SK-N-SH treated with all-trans-retinoic acid at 6 μM for 48 hours (cell line): Measurements from ENCODE around the gene SPACA9.

ENCODE experiments used
- ATAC-seq: fragments of 200-7000 bp; cut with Tn5 transposase; 3 replicates; pipeline ENCODE4 v1.9.1; 2020; ENCODE audit warnings: mild to moderate bottlenecking, moderate library complexity
- BACH2 ChIP-seq: fragments of 250-450 bp; sonication (Bioruptor Pico); IDR thresholded peaks from 2 replicates; pipeline ENCODE4 v1.9.0; 2021; ENCODE audit warnings: mild to moderate bottlenecking, borderline replicate concordance
- CREB5 ChIP-seq: fragments of 250-450 bp; sonication (Bioruptor Pico); IDR thresholded peaks from 2 replicates; pipeline ENCODE4 v1.5.1; 2020; ENCODE audit warnings: low read depth, mild to moderate bottlenecking, moderate library complexity
- CSDC2 ChIP-seq: fragments of 250-450 bp; sonication (Bioruptor Pico); IDR thresholded peaks from 2 replicates; pipeline ENCODE4 v1.5.0; 2020; ENCODE audit warnings: mild to moderate bottlenecking, moderate library complexity
- ESRRG ChIP-seq: fragments of 250-450 bp; sonication (Bioruptor Pico); IDR thresholded peaks from 2 replicates; pipeline ENCODE4 v1.6.1; 2021; ENCODE audit warnings: mild to moderate bottlenecking
- GLIS3 ChIP-seq: fragments of 250-450 bp; sonication (Bioruptor Pico); IDR thresholded peaks from 2 replicates; pipeline ENCODE4 v1.5.0; 2020; ENCODE audit warnings: mild to moderate bottlenecking, moderate library complexity
- ISL1 ChIP-seq: fragments of 250-450 bp; sonication (Bioruptor Pico); IDR thresholded peaks from 2 replicates; pipeline ENCODE4 v2.1.2; 2022; ENCODE audit warnings: mild to moderate bottlenecking, moderate library complexity
- OSR1 ChIP-seq: fragments of 250-450 bp; sonication (Bioruptor Pico); IDR thresholded peaks from 2 replicates; pipeline ENCODE4 v1.8.0; 2022; ENCODE audit warnings: moderate library complexity, mild to moderate bottlenecking, inconsistent platforms
- PATZ1 ChIP-seq: fragments of 250-450 bp; sonication (Bioruptor Pico); IDR thresholded peaks from 2 replicates; pipeline ENCODE4 v1.8.0; 2020; ENCODE audit warnings: mild to moderate bottlenecking, moderate library complexity, borderline replicate concordance
- POU6F1 ChIP-seq: fragments of 250-450 bp; sonication (Bioruptor Pico); IDR thresholded peaks from 2 replicates; pipeline ENCODE4 v1.8.0; 2021; ENCODE audit warnings: low read depth, mild to moderate bottlenecking, moderate library complexity, borderline replicate concordance
- PPARA ChIP-seq: fragments of 250-450 bp; sonication (Bioruptor Pico); IDR thresholded peaks from 2 replicates; pipeline ENCODE4 v1.5.0; 2020; ENCODE audit warnings: mild to moderate bottlenecking, borderline replicate concordance
- RARB ChIP-seq: fragments of 250-450 bp; sonication (Bioruptor Pico); IDR thresholded peaks from 2 replicates; pipeline ENCODE4 v1.8.0; 2021; ENCODE audit warnings: mild to moderate bottlenecking, moderate library complexity
- SNAI2 ChIP-seq: fragments of 250-450 bp; sonication (Bioruptor Pico); IDR thresholded peaks from 2 replicates; pipeline ENCODE4 v1.5.0; 2020; ENCODE audit warnings: mild to moderate bottlenecking, moderate library complexity
- TOX ChIP-seq: fragments of 250-450 bp; sonication (Bioruptor Pico); IDR thresholded peaks from 2 replicates; pipeline ENCODE4 v1.8.0; 2021; ENCODE audit warnings: mild to moderate bottlenecking, moderate library complexity, borderline replicate concordance
- ZC3H10 ChIP-seq: fragments of 250-450 bp; sonication (Bioruptor Pico); IDR thresholded peaks from 2 replicates; pipeline ENCODE4 v1.5.1; 2021; ENCODE audit warnings: mild to moderate bottlenecking, moderate library complexity
- ZFP3 ChIP-seq: fragments of 250-450 bp; sonication (Bioruptor Pico); IDR thresholded peaks from 2 replicates; pipeline ENCODE4 v1.5.0; 2020; ENCODE audit warnings: mild to moderate bottlenecking, moderate library complexity
- ZFP30 ChIP-seq: fragments of 450-650 bp; formaldehyde crosslinking; IDR thresholded peaks from 2 replicates; pipeline ENCODE4 v1.5.0; 2022; ENCODE audit warnings: mild to moderate bottlenecking, moderate library complexity
- ZNF565 ChIP-seq: fragments of 450-650 bp; formaldehyde crosslinking; conservative IDR thresholded peaks from 2 replicates; pipeline ENCODE4 v1.5.0; 2020; ENCODE audit warnings: low read depth, mild to moderate bottlenecking, moderate library complexity
- ZNF70 ChIP-seq: fragments of 450-650 bp; formaldehyde crosslinking; IDR thresholded peaks from 2 replicates; pipeline ENCODE4 v1.5.0; 2020; ENCODE audit warnings: mild to moderate bottlenecking, moderate library complexity
- ZNF8 ChIP-seq: fragments of 450-650 bp; formaldehyde crosslinking; IDR thresholded peaks from 2 replicates; pipeline ENCODE4 v1.5.0; 2020; ENCODE audit warnings: mild to moderate bottlenecking, moderate library complexity

Gene SPACA9

GRCh38 chr9:132908635-132909034 is 29.9 kb downstream of the SPACA9 start:
- no peak for ATAC-seq
- TF ChIP-seq ESRRG (CRISPR knock-in tag) (no peak), RARB (CRISPR knock-in tag) (no peak), SNAI2 (CRISPR knock-in tag) (no peak), CSDC2 (CRISPR knock-in tag) (no peak), POU6F1 (no peak), ZC3H10 (CRISPR knock-in tag) (no peak), ZNF565 (no peak)

GRCh38 chr9:132909311-132909710 is 30.6 kb downstream of the SPACA9 start:
- no peak for ATAC-seq
- TF ChIP-seq ZNF8 (CRISPR knock-in tag) (no peak), SNAI2 (CRISPR knock-in tag) (no peak), PPARA (no peak), ZNF70 (CRISPR knock-in tag) (no peak), TOX (CRISPR knock-in tag) (no peak), BACH2 (no peak), GLIS3 (CRISPR knock-in tag) (no peak), POU6F1 (no peak), ISL1 (CRISPR knock-in tag) (no peak)

DNA sequence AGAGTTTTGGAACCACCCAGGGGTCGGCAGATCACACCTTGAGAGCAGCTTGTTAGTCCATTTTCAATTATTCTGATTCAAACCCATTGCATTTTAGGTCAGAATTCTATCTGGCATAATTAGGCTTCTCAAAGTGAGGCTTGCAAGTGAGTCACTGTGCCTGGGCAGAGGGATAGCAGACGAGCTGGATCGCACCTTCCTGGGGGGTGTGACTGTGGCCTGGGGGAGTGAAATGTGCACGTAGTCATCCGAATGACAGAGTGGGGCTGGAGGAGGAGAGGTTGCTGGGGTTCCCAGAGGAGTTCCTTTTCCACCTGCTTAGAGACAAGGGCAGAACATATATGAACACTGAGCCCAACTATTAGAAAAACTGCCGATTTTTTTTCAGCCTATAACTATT is 31.7 kb downstream of the SPACA9 start:
- ATAC-seq = no peak
- TF ChIP-seq PATZ1 (no peak), ZNF565 (no peak), ISL1 (CRISPR knock-in tag) (no peak), ZNF8 (CRISPR knock-in tag) (no peak), ESRRG (CRISPR knock-in tag) (no peak), SNAI2 (CRISPR knock-in tag) (no peak), TOX (CRISPR knock-in tag) (no peak), CREB5 (CRISPR knock-in tag) (no peak), OSR1 (CRISPR knock-in tag) (no peak), POU6F1 (no peak), GLIS3 (CRISPR knock-in tag) (no peak), PPARA (no peak), ZFP3 (no peak), ZFP30 (CRISPR knock-in tag) (no peak), BACH2 (no peak), ZC3H10 (CRISPR knock-in tag) (no peak), ZNF70 (CRISPR knock-in tag) (no peak), CSDC2 (CRISPR knock-in tag) (no peak)

DNA sequence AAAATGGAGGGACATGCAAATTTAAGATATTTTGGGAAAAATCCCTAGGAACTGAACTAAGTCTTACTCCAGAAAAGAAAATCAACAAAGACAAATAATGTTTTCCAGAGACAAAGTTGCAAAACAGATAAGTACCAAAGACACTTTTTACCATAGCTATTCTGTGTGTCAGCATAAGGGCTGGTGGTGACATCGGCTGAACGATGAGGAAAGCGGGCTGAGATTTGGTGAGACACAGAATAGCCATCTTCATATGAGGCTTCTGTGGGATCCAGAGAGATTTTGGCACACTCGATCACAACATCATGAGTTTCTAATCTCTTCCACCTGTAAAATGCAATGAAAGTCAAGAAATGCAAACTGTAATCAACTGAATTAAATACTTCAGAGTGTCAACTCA is 33.4 kb downstream of the SPACA9 start:
- ATAC-seq = no peak
- no peak for TF ChIP-seq ZC3H10 (CRISPR knock-in tag)
- no peak for TF ChIP-seq CREB5 (CRISPR knock-in tag)
- no peak for TF ChIP-seq ZNF70 (CRISPR knock-in tag)
- TF ChIP-seq PATZ1 = no peak
- TF ChIP-seq OSR1 (CRISPR knock-in tag) = no peak
- no peak for TF ChIP-seq RARB (CRISPR knock-in tag)
- TF ChIP-seq BACH2 = no peak
- TF ChIP-seq ZNF565 = no peak
- TF ChIP-seq TOX (CRISPR knock-in tag) = no peak
- no peak for TF ChIP-seq CSDC2 (CRISPR knock-in tag)
- TF ChIP-seq SNAI2 (CRISPR knock-in tag) = no peak
- no peak for TF ChIP-seq POU6F1
- TF ChIP-seq ZNF8 (CRISPR knock-in tag) = no peak
